Measurements from ENCODE around the gene ZNF268. TPM values are rescaled to one million over a fixed set of nuclear protein-coding genes. Genes with fewer than 3 reads are reported as not detected.

ZNF268 gene
- total and polyA plus RNA-seq, 10 of the 15 experiments (the other 5 are each of a cell fraction or from before 2014, with no cell fraction given): 9.4 to 23.2 (median 15.3) TPM

DNA sequence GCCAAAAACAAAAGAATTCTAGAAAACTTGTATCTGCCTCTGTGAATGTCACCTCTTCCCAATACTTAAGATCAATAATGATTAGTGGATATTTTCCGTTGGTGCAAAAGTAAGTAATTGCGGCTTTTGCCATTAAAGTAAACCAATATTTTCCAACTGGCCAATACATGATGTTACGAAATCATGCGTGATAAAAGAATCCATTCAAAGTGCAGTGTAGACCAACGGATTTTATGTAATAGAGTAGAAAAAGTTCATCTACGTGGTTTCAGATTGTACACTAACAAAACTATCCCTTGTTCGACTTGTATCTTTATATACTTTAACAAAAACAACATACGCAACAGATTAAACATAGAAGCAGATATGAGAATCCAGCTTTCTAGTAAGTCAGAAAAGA lies 626 bp upstream of the ZNF268 start:
- no peaks in the 10 kb centered on the region for H3K4me1 ChIP-seq (ENCODE audit: control insufficient read depth, insufficient read depth, low read length)
- no peak overlapping the region for H3K9ac ChIP-seq (ENCODE audit: control insufficient read depth, insufficient read depth, low read length)
- peaks cover 0 to 7% of the 10 kb centered on the region in 2 experiments; a peak in 1 of 4 replicates for H3K36me3 ChIP-seq (ENCODE audit: control insufficient read depth in 2 of 2, insufficient read depth in 2 of 2, low read length in 1 of 2)
- H3K4me2 ChIP-seq (ENCODE audit: control insufficient read depth, insufficient read depth): no peak overlapping the region
- TF ChIP-seq CREM (IDR thresholded peaks at IDR 0.05; ENCODE audit: low read depth) (no peak), NR2F1 (conservative IDR thresholded peaks at IDR 0.05) (no peak), MYC (IDR thresholded peaks at IDR 0.05; ENCODE audit: insufficient read depth, insufficient read length, insufficient replicate concordance, low read length, severe bottlenecking) (no peak), NRF1 (conservative IDR thresholded peaks at IDR 0.05; ENCODE audit: low read depth, low read length) (no peak), ZBED1 (IDR thresholded peaks at IDR 0.05; ENCODE audit: borderline replicate concordance) (no peak), CBFB (IDR thresholded peaks at IDR 0.05; ENCODE audit: low read depth) (no peak), SMAD5 (IDR thresholded peaks at IDR 0.05; ENCODE audit: low read depth) (no peak), KDM1A (IDR thresholded peaks at IDR 0.05; ENCODE audit: borderline replicate concordance) (no peak), ATF7 (IDR thresholded peaks at IDR 0.05; ENCODE audit: low read depth) (no peak), SUZ12 (IDR thresholded peaks at IDR 0.05; ENCODE audit: unreplicated experiment) (no peak), MTA3 (IDR thresholded peaks at IDR 0.05; ENCODE audit: borderline replicate concordance, low read length) (no peak), GATAD2B (conservative IDR thresholded peaks at IDR 0.05; ENCODE audit: low read depth) (no peak), BCL11A (IDR thresholded peaks at IDR 0.05; ENCODE audit: low read depth, low read length) (no peak), CBX5 (IDR thresholded peaks at IDR 0.05; ENCODE audit: low read depth) (no peak)
- TF ChIP-seq, protein P1, sequence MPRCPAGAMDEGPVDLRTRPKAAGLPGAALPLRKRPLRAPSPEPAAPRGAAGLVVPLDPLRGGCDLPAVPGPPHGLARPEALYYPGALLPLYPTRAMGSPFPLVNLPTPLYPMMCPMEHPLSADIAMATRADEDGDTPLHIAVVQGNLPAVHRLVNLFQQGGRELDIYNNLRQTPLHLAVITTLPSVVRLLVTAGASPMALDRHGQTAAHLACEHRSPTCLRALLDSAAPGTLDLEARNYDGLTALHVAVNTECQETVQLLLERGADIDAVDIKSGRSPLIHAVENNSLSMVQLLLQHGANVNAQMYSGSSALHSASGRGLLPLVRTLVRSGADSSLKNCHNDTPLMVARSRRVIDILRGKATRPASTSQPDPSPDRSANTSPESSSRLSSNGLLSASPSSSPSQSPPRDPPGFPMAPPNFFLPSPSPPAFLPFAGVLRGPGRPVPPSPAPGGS (IDR thresholded peaks at IDR 0.05; ENCODE audit: borderline replicate concordance, insufficient read depth, low read depth, low read length, poor library complexity, severe bottlenecking): no peak
- TF ChIP-seq, protein P2, sequence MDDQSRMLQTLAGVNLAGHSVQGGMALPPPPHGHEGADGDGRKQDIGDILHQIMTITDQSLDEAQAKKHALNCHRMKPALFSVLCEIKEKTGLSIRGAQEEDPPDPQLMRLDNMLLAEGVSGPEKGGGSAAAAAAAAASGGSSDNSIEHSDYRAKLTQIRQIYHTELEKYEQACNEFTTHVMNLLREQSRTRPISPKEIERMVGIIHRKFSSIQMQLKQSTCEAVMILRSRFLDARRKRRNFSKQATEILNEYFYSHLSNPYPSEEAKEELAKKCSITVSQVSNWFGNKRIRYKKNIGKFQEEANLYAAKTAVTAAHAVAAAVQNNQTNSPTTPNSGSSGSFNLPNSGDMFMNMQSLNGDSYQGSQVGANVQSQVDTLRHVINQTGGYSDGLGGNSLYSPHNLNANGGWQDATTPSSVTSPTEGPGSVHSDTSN (IDR thresholded peaks at IDR 0.05; ENCODE audit: insufficient replicate concordance, low read depth, low read length): no peak
- TF ChIP-seq, protein P3, sequence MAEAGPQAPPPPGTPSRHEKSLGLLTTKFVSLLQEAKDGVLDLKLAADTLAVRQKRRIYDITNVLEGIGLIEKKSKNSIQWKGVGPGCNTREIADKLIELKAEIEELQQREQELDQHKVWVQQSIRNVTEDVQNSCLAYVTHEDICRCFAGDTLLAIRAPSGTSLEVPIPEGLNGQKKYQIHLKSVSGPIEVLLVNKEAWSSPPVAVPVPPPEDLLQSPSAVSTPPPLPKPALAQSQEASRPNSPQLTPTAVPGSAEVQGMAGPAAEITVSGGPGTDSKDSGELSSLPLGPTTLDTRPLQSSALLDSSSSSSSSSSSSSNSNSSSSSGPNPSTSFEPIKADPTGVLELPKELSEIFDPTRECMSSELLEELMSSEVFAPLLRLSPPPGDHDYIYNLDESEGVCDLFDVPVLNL (IDR thresholded peaks at IDR 0.05; ENCODE audit: low read depth, low read length): no peak
- TF ChIP-seq, protein P4, sequence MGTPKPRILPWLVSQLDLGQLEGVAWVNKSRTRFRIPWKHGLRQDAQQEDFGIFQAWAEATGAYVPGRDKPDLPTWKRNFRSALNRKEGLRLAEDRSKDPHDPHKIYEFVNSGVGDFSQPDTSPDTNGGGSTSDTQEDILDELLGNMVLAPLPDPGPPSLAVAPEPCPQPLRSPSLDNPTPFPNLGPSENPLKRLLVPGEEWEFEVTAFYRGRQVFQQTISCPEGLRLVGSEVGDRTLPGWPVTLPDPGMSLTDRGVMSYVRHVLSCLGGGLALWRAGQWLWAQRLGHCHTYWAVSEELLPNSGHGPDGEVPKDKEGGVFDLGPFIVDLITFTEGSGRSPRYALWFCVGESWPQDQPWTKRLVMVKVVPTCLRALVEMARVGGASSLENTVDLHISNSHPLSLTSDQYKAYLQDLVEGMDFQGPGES (IDR thresholded peaks at IDR 0.05): no peak
- TF ChIP-seq, protein P5, sequence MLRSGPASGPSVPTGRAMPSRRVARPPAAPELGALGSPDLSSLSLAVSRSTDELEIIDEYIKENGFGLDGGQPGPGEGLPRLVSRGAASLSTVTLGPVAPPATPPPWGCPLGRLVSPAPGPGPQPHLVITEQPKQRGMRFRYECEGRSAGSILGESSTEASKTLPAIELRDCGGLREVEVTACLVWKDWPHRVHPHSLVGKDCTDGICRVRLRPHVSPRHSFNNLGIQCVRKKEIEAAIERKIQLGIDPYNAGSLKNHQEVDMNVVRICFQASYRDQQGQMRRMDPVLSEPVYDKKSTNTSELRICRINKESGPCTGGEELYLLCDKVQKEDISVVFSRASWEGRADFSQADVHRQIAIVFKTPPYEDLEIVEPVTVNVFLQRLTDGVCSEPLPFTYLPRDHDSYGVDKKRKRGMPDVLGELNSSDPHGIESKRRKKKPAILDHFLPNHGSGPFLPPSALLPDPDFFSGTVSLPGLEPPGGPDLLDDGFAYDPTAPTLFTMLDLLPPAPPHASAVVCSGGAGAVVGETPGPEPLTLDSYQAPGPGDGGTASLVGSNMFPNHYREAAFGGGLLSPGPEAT (IDR thresholded peaks at IDR 0.05; ENCODE audit: low read depth): no peak
- no peaks in the 10 kb centered on the region for H3K27me3 ChIP-seq (replicated peaks in 1 of 2; ENCODE audit: control insufficient read depth in 2 of 2, insufficient read depth in 2 of 2, low read length in 1 of 2)
- WGBS (ENCODE audit: insufficient coverage, insufficient replicate concordance, low lambda C conversion rate, missing lambda C conversion rate): 97% methylated on average over 8 of the region's 8 CpGs
- H3K9me3 ChIP-seq (replicated peaks; ENCODE audit: control insufficient read depth, insufficient read depth, low read length): peaks cover 12% of the 10 kb centered on the region
- in situ Hi-C loops (cut with MboI) (no loop called here), intact Hi-C loops (cut with micrococcal nuclease; ENCODE audit: unreplicated experiment) (loop anchor here (1.0 kb wide), 2 partner anchors 100 to 143 kb away; partner anchors contain the start of genes ZNF140 and ZNF84)
- ATAC-seq (no peak), FAIRE-seq (no peak), DNase-seq (ENCODE audit: low read depth, low spot score) (no peak)
- H3K79me2 ChIP-seq (ENCODE audit: control insufficient read depth, insufficient read depth, low read length): peaks cover 5% of the 10 kb centered on the region
- no peaks in the 10 kb centered on the region for H4K20me1 ChIP-seq (ENCODE audit: control insufficient read depth, insufficient read depth)
- CTCF ChIA-PET: interaction anchor here (0.8 to 1.7 kb wide), 9 partner anchors 10 to 194 kb away, joined by 3 to 12 read pairs (median 3); partner anchors contain the start of genes ZNF140 and ZNF26
- no TSS peak for BruUV-seq (replicated peaks)
- POLR2A ChIA-PET: interaction anchor here (0.8 to 2.0 kb wide), 3 partner anchors 99 to 225 kb away, joined by 4 to 9 read pairs (median 6); partner anchors contain the start of genes ZNF140, ZNF26 and ZNF605
- peak overlapping the region; percentile 97 for H2AFZ ChIP-seq (ENCODE audit: control insufficient read depth, low read depth, low read length)
- SMC1A ChIA-PET (ENCODE audit: uncharacterized antibody, unreplicated experiment): interaction anchor here (1.4 to 2.1 kb wide), 3 partner anchors 100 to 194 kb away, joined by 3 to 12 read pairs (median 6); partner anchors contain the start of genes ZNF140 and ZNF26
- no peak overlapping the region for H3K4me3 ChIP-seq
- RAD21 ChIA-PET (ENCODE audit: unreplicated experiment): interaction anchor here (1.3 to 2.3 kb wide), 2 partner anchors 100 to 194 kb away, joined by 4 to 7 read pairs; partner anchors contain the start of genes ZNF140 and ZNF26
- H3K27ac ChIP-seq (ENCODE audit: control insufficient read depth, insufficient read depth): no peak overlapping the region

Data from GM12878 (cell line).